MM.1S (cell line): ENCODE results near the gene LRRTM4.

Experiments
- EZH2 ChIP-seq: fragments of 300-600 bp; sonication (generic); optimal IDR thresholded peaks from 2 replicates; pipeline ENCODE3; 2017; ENCODE audit warnings: low read depth, mild to moderate bottlenecking, antibody characterized with exemption, low read length, mixed read lengths
- TF ChIP-seq, protein P1 (sequence below): fragments of 300-600 bp; sonication (generic); IDR thresholded peaks from 2 replicates; pipeline ENCODE4 v1.5.1; 2016; ENCODE audit warnings: antibody characterized with exemption, low read length, mixed read lengths

GRCh38 chr2:76862901-76863300, 659.3 kb downstream of the LRRTM4 start:
- TF ChIP-seq, protein P1, sequence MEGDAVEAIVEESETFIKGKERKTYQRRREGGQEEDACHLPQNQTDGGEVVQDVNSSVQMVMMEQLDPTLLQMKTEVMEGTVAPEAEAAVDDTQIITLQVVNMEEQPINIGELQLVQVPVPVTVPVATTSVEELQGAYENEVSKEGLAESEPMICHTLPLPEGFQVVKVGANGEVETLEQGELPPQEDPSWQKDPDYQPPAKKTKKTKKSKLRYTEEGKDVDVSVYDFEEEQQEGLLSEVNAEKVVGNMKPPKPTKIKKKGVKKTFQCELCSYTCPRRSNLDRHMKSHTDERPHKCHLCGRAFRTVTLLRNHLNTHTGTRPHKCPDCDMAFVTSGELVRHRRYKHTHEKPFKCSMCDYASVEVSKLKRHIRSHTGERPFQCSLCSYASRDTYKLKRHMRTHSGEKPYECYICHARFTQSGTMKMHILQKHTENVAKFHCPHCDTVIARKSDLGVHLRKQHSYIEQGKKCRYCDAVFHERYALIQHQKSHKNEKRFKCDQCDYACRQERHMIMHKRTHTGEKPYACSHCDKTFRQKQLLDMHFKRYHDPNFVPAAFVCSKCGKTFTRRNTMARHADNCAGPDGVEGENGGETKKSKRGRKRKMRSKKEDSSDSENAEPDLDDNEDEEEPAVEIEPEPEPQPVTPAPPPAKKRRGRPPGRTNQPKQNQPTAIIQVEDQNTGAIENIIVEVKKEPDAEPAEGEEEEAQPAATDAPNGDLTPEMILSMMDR = no peak
- no peak for TF ChIP-seq EZH2
